GM23338 (cell line): ENCODE data around the gene HECTD3. TPM values are rescaled to one million over a fixed set of nuclear protein-coding genes. Genes with fewer than 3 reads are reported as not detected.

Source experiments
- ATAC-seq: fragments of 200-7000 bp; cut with Tn5 transposase; 3 replicates; pipeline ENCODE4 v1.9.1; 2020
- DNase-seq: peaks from one replicate; pipeline ENCODE4 v3.0.0-alpha.2; 2015; ENCODE audit warnings: low spot score
- H2AFZ ChIP-seq: fragments of 200-600 bp; sonication (generic); 2 replicates; pipeline ENCODE4 v1.8.0; 2016; ENCODE audit warnings: antibody characterized with exemption, mild to moderate bottlenecking, moderate library complexity
- H3F3A ChIP-seq: fragments of 200-600 bp; sonication (generic); replicated peaks from 2 replicates; pipeline ENCODE4 v1.8.0; 2017; ENCODE audit warnings: antibody characterized with exemption, mixed run types, low read depth
- H3K27ac ChIP-seq: fragments of 200-600 bp; sonication (generic); 2 replicates; pipeline ENCODE4 v1.6.1; 2016; ENCODE audit warnings: low read depth
- H3K27me3 ChIP-seq: fragments of 200-600 bp; sonication (generic); 2 replicates; pipeline ENCODE4 v1.8.0; 2016; ENCODE audit warnings: mild to moderate bottlenecking, mixed run types, moderate library complexity; ENCODE audit not compliant: insufficient read depth
- H3K36me3 ChIP-seq: fragments of 200-600 bp; sonication (generic); 2 replicates; pipeline ENCODE4 v1.8.0; 2016; ENCODE audit warnings: mild to moderate bottlenecking; ENCODE audit not compliant: insufficient read depth
- H3K4me1 ChIP-seq: fragments of 200-600 bp; sonication (generic); 2 replicates; pipeline ENCODE4 v1.8.0; 2016; ENCODE audit warnings: mild to moderate bottlenecking, moderate library complexity; ENCODE audit not compliant: insufficient read depth
- H3K4me2 ChIP-seq: fragments of 200-600 bp; sonication (generic); 2 replicates; pipeline ENCODE4 v1.7.1; 2017; ENCODE audit warnings: mixed run types
- H3K4me3 ChIP-seq: fragments of 200-600 bp; sonication (generic); 2 replicates; pipeline ENCODE4 v1.6.1; 2016; ENCODE audit warnings: mixed run types
- H3K79me2 ChIP-seq: fragments of 200-600 bp; sonication (generic); replicated peaks from 2 replicates; pipeline ENCODE4 v1.8.0; 2017; ENCODE audit warnings: mild to moderate bottlenecking; ENCODE audit not compliant: insufficient read depth
- H3K9me2 ChIP-seq: fragments of 200-600 bp; sonication (generic); 2 replicates; pipeline ENCODE4 v1.8.0; 2017; ENCODE audit not compliant: insufficient read depth
- H4K20me1 ChIP-seq: fragments of 200-600 bp; sonication (generic); replicated peaks from 2 replicates; pipeline ENCODE4 v1.8.0; 2017; ENCODE audit warnings: mild to moderate bottlenecking; ENCODE audit not compliant: insufficient read depth
- H3K27ac Mint-ChIP-seq: 2 replicates; pipeline ENCODE4 v1.8.0; 2020; ENCODE audit warnings: inconsistent platforms, mild to moderate bottlenecking, moderate library complexity, mixed read lengths
- H3K27me3 Mint-ChIP-seq: 3 replicates; pipeline ENCODE4 v1.8.0; 2022; ENCODE audit warnings: low read depth, mild to moderate bottlenecking, moderate library complexity, mixed read lengths, inconsistent platforms; ENCODE audit not compliant: insufficient read depth, poor library complexity
- H3K36me3 Mint-ChIP-seq: 3 replicates; pipeline ENCODE4 v1.8.0; 2021; ENCODE audit warnings: low read depth, mild to moderate bottlenecking, inconsistent platforms, moderate library complexity, mixed read lengths
- H3K4me1 Mint-ChIP-seq: 3 replicates; pipeline ENCODE4 v1.8.0; 2020; ENCODE audit warnings: mild to moderate bottlenecking, inconsistent platforms, mixed read lengths
- H3K4me3 Mint-ChIP-seq: 3 replicates; pipeline ENCODE4 v1.8.0; 2021; ENCODE audit warnings: moderate library complexity, mild to moderate bottlenecking, inconsistent platforms, mixed read lengths
- H3K9me3 Mint-ChIP-seq: 3 replicates; pipeline ENCODE4 v1.8.0; 2020; ENCODE audit warnings: moderate library complexity, mild to moderate bottlenecking, inconsistent platforms, mixed read lengths
- CREB1 ChIP-seq: fragments of 250-450 bp; sonication (Bioruptor Pico); IDR thresholded peaks from 2 replicates; pipeline ENCODE4 v1.5.0; 2020; ENCODE audit warnings: low read depth, mild to moderate bottlenecking, moderate library complexity
- EZH2 ChIP-seq: fragments of 200-600 bp; sonication (generic); IDR thresholded peaks from one replicate; pipeline ENCODE4 v1.8.0; 2017; ENCODE audit warnings: antibody characterized with exemption, mild to moderate bottlenecking, low read depth; ENCODE audit not compliant: unreplicated experiment
- EZH2phosphoT487 ChIP-seq: fragments of 200-600 bp; sonication (generic); IDR thresholded peaks from one replicate; pipeline ENCODE4 v1.8.1; 2018; ENCODE audit warnings: antibody characterized with exemption; ENCODE audit not compliant: unreplicated experiment
- JUNB ChIP-seq: IDR thresholded peaks from one replicate; pipeline ENCODE4 v1.6.1; 2016; ENCODE audit warnings: antibody characterized with exemption; ENCODE audit not compliant: unreplicated experiment
- NANOG ChIP-seq: IDR thresholded peaks from 2 replicates; pipeline ENCODE4 v1.6.1; 2016; ENCODE audit warnings: antibody characterized with exemption, borderline replicate concordance
- POLR2AphosphoS5 ChIP-seq: IDR thresholded peaks from 2 replicates; pipeline ENCODE4 v1.6.1; 2016; ENCODE audit warnings: antibody characterized with exemption, low read depth
- STAT1 ChIP-seq: IDR thresholded peaks from one replicate; pipeline ENCODE4 v1.6.1; 2016; ENCODE audit warnings: antibody characterized with exemption; ENCODE audit not compliant: unreplicated experiment
- ZNF114 ChIP-seq: fragments of 250-450 bp; sonication (Bioruptor Pico); IDR thresholded peaks from 2 replicates; pipeline ENCODE4 v1.5.0; 2020; ENCODE audit warnings: mild to moderate bottlenecking, moderate library complexity
- ZNF331 ChIP-seq: fragments of 250-450 bp; sonication (Bioruptor Pico); IDR thresholded peaks from 2 replicates; pipeline ENCODE4 v1.5.0; 2020; ENCODE audit warnings: low read depth, mild to moderate bottlenecking, moderate library complexity
- polyA plus RNA-seq: library from polyadenylated mRNA; unstranded; fragments of >200 nt; fragmentation: Nextera tagmentation; extraction: Ambion mirVana; gene quantifications from 2 replicates; pipeline ENCODE4 v1.2.1, GENCODE V29; 2016
- total RNA-seq: library from RNA; depleted of rRNA; stranded (reverse); fragments of >200 nt; shearing (Covaris generic); gene quantifications from 2 replicates; pipeline ENCODE4 v1.2.3, GENCODE V29; 2014
- TF ChIP-seq, protein P1 (sequence below): IDR thresholded peaks from 2 replicates; pipeline ENCODE4 v1.6.1; 2016; ENCODE audit warnings: antibody characterized with exemption
- TF ChIP-seq, protein P2 (sequence below): fragments of 250-450 bp; sonication (Bioruptor Pico); IDR thresholded peaks from 2 replicates; pipeline ENCODE4 v1.5.0; 2020; ENCODE audit warnings: mild to moderate bottlenecking, moderate library complexity
- TF ChIP-seq, protein P3 (sequence below), 2 experiments: fragments of 200-600 bp in 1 of 2; sonication (generic) in 1 of 2; conservative IDR thresholded peaks; 2 replicates each; pipeline versions ENCODE4 v1.5.1 to v1.6.1; 2016 to 2017; ENCODE audit warnings: antibody characterized with exemption in 2 of 2, low read depth in 2 of 2, mild to moderate bottlenecking in 2 of 2, moderate library complexity in 1 of 2

The HECTD3 gene
- total and polyA plus RNA-seq, 2 experiments from 2014 or later = 13.1 to 31.4 TPM

GRCh38 chr1:45011837-45012638, 914 bp upstream of the HECTD3 start, which contains the start of gene UROD (continued):
- TF ChIP-seq, protein P1, sequence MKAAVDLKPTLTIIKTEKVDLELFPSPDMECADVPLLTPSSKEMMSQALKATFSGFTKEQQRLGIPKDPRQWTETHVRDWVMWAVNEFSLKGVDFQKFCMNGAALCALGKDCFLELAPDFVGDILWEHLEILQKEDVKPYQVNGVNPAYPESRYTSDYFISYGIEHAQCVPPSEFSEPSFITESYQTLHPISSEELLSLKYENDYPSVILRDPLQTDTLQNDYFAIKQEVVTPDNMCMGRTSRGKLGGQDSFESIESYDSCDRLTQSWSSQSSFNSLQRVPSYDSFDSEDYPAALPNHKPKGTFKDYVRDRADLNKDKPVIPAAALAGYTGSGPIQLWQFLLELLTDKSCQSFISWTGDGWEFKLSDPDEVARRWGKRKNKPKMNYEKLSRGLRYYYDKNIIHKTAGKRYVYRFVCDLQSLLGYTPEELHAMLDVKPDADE = peak; percentile 78
- no peak for TF ChIP-seq ZNF331 (CRISPR knock-in tag)

DNA sequence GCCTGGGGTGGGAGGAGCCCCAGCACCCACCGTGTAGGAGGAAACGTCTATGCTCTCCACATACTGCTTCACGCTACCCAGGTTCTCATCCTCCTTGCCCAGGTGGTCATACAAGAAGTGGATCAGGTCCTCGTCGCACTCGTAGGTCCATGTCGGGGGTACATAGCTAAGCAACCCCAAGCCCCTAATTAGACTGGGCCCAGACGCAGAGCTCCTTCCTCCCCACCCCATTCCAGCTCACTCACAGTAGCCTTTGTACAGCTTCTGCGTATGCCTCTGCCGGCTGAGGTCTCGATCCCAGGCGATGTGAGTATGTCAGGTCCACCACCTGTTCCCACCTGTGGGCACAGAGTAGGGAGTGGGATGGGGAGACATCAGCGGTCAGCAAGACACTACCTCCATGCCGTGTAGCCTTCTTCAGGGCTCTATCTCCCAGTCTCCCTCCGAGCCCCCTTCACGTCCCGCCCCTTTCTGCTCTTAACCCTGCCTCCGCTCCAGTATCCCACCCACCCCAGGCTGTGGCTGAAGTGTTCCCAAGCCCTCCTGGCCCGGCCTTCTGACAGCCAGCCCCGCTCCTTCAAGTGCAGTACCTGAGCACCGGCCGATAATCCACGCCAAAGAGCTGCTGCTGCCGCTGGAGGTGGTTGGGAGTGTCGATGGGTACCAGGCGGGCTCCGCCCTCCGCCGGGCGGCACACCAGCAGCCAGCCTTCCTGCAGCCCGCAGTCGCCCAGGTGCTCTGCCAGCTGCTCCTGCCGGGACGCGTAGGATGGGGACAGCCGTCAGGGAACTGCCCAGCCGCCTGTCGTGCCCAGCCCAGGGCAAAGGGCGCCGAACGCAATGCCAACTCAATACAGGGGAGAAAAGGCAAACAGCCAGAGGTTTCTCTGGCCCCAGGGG, 919 bp downstream of the HECTD3 start:
- H3K27me3 ChIP-seq = no peaks in the 10 kb centered on the region
- H3K27me3 Mint-ChIP-seq = peaks cover 15% of the 10 kb centered on the region
- peaks cover 27% of the 10 kb centered on the region for H3K36me3 Mint-ChIP-seq
- no peak overlapping the region for H3K27ac ChIP-seq
- no peaks in the 10 kb centered on the region for H3K36me3 ChIP-seq
- ATAC-seq = peak; percentile 22
- H3K4me3 Mint-ChIP-seq = peak overlapping the region; percentile 75
- H2AFZ ChIP-seq = peak overlapping the region; percentile 100
- H3K9me2 ChIP-seq = no peaks in the 10 kb centered on the region
- H3F3A ChIP-seq = no peaks in the 10 kb centered on the region
- DNase-seq = peak; percentile 52
- H4K20me1 ChIP-seq = no peaks in the 10 kb centered on the region
- H3K4me1 ChIP-seq = peaks cover 12% of the 10 kb centered on the region
- peak overlapping the region; percentile 89 for H3K4me3 ChIP-seq
- H3K9me3 Mint-ChIP-seq = no peaks in the 10 kb centered on the region
- peaks cover 27% of the 10 kb centered on the region for H3K4me1 Mint-ChIP-seq
- H3K4me2 ChIP-seq = peak overlapping the region; percentile 95
- H3K27ac Mint-ChIP-seq = no peak overlapping the region
- peaks cover 12% of the 10 kb centered on the region for H3K79me2 ChIP-seq
- TF ChIP-seq, protein P2, sequence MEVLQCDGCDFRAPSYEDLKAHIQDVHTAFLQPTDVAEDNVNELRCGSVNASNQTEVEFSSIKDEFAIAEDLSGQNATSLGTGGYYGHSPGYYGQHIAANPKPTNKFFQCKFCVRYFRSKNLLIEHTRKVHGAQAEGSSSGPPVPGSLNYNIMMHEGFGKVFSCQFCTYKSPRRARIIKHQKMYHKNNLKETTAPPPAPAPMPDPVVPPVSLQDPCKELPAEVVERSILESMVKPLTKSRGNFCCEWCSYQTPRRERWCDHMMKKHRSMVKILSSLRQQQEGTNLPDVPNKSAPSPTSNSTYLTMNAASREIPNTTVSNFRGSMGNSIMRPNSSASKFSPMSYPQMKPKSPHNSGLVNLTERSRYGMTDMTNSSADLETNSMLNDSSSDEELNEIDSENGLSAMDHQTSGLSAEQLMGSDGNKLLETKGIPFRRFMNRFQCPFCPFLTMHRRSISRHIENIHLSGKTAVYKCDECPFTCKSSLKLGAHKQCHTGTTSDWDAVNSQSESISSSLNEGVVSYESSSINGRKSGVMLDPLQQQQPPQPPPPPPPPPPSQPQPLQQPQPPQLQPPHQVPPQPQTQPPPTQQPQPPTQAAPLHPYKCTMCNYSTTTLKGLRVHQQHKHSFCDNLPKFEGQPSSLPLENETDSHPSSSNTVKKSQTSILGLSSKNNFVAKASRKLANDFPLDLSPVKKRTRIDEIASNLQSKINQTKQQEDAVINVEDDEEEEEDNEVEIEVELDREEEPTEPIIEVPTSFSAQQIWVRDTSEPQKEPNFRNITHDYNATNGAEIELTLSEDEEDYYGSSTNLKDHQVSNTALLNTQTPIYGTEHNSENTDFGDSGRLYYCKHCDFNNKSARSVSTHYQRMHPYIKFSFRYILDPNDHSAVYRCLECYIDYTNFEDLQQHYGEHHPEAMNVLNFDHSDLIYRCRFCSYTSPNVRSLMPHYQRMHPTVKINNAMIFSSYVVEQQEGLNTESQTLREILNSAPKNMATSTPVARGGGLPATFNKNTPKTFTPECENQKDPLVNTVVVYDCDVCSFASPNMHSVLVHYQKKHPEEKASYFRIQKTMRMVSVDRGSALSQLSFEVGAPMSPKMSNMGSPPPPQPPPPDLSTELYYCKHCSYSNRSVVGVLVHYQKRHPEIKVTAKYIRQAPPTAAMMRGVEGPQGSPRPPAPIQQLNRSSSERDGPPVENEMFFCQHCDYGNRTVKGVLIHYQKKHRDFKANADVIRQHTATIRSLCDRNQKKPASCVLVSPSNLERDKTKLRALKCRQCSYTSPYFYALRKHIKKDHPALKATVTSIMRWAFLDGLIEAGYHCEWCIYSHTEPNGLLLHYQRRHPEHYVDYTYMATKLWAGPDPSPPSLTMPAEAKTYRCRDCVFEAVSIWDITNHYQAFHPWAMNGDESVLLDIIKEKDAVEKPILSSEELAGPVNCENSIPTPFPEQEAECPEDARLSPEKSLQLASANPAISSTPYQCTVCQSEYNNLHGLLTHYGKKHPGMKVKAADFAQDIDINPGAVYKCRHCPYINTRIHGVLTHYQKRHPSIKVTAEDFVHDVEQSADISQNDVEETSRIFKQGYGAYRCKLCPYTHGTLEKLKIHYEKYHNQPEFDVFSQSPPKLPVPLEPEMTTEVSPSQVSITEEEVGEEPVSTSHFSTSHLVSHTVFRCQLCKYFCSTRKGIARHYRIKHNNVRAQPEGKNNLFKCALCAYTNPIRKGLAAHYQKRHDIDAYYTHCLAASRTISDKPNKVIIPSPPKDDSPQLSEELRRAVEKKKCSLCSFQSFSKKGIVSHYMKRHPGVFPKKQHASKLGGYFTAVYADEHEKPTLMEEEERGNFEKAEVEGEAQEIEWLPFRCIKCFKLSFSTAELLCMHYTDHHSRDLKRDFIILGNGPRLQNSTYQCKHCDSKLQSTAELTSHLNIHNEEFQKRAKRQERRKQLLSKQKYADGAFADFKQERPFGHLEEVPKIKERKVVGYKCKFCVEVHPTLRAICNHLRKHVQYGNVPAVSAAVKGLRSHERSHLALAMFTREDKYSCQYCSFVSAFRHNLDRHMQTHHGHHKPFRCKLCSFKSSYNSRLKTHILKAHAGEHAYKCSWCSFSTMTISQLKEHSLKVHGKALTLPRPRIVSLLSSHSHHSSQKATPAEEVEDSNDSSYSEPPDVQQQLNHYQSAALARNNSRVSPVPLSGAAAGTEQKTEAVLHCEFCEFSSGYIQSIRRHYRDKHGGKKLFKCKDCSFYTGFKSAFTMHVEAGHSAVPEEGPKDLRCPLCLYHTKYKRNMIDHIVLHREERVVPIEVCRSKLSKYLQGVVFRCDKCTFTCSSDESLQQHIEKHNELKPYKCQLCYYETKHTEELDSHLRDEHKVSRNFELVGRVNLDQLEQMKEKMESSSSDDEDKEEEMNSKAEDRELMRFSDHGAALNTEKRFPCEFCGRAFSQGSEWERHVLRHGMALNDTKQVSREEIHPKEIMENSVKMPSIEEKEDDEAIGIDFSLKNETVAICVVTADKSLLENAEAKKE = no peak
- TF ChIP-seq NANOG = no peak
- no peak for TF ChIP-seq ZNF114 (CRISPR knock-in tag)
- TF ChIP-seq EZH2phosphoT487 = no peak
- TF ChIP-seq STAT1 = no peak
- TF ChIP-seq CREB1 (CRISPR knock-in tag) = no peak
- no peak for TF ChIP-seq JUNB
- TF ChIP-seq EZH2 = no peak
- TF ChIP-seq, protein P1 = no peak
- TF ChIP-seq, protein P3, sequence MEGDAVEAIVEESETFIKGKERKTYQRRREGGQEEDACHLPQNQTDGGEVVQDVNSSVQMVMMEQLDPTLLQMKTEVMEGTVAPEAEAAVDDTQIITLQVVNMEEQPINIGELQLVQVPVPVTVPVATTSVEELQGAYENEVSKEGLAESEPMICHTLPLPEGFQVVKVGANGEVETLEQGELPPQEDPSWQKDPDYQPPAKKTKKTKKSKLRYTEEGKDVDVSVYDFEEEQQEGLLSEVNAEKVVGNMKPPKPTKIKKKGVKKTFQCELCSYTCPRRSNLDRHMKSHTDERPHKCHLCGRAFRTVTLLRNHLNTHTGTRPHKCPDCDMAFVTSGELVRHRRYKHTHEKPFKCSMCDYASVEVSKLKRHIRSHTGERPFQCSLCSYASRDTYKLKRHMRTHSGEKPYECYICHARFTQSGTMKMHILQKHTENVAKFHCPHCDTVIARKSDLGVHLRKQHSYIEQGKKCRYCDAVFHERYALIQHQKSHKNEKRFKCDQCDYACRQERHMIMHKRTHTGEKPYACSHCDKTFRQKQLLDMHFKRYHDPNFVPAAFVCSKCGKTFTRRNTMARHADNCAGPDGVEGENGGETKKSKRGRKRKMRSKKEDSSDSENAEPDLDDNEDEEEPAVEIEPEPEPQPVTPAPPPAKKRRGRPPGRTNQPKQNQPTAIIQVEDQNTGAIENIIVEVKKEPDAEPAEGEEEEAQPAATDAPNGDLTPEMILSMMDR (conservative IDR thresholded peaks at IDR 0.05; ENCODE audit: low read depth in 2 of 2) = no peak
- no peak for TF ChIP-seq ZNF331 (CRISPR knock-in tag)
- no peak for TF ChIP-seq POLR2AphosphoS5
